Fibroblast of pulmonary artery (primary cell): ENCODE data around the gene TP73.

Experiments
- DNase-seq: peaks from one replicate; pipeline ENCODE4 v3.0.0-alpha.2; 2010; ENCODE audit warnings: low read depth
- H3K4me3 ChIP-seq: replicated peaks from 2 replicates; pipeline ENCODE4 v1.5.1; 2011; ENCODE audit warnings: low read depth, mild to moderate bottlenecking, control low read depth, low read length, moderate library complexity
- TF ChIP-seq, protein P1 (sequence below): IDR thresholded peaks from 2 replicates; pipeline ENCODE4 v1.5.1; 2011; ENCODE audit warnings: mild to moderate bottlenecking, control low read depth, low read length, inconsistent platforms; ENCODE audit errors: missing control alignments

TP73 gene

DNA sequence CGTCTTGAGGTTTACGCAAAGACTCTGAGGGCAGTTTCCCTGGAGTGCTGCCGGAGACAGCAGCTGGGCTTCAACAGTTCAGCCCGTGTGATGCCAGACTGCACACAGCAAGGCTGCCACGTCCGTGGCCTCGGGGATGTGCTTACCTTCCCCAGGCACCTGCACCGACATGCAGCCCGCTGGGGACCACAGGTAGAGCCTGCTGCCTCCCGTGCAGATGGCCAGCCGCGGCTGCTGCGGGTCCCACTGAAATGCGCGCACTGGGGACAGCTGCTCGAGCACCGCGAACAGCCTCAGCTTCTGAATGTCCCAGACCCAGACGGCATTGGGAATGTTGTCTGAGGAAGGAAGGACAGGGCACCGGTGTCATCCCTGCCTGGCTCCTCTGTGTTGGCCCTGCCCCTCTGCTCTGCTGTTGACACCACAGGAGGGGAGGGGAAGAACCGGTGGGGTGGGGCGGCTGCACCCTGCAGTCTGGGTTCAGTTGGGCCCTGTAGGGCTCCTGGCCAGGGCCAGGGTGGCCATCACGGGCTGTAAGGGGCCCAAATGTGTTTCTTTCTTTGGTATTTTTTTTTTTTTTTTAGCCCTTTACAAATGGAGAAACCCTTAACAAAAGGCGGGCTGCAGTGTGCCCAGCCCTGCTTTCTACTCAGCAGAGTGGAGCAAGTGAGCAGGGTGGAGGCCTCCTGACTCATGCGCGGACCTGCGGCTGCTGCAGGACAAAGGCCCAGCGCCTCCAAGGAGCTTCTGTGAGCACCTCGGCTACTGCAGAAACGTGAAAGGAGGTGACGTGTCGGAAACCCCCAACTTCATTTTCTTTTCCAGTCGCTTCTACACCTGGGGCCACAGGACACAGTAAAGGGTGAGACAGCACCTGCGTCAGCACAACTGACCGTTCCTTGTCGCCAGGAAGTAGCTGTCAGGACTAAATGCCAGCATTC, 20.7 kb upstream of the TP73 start:
- TF ChIP-seq, protein P1, sequence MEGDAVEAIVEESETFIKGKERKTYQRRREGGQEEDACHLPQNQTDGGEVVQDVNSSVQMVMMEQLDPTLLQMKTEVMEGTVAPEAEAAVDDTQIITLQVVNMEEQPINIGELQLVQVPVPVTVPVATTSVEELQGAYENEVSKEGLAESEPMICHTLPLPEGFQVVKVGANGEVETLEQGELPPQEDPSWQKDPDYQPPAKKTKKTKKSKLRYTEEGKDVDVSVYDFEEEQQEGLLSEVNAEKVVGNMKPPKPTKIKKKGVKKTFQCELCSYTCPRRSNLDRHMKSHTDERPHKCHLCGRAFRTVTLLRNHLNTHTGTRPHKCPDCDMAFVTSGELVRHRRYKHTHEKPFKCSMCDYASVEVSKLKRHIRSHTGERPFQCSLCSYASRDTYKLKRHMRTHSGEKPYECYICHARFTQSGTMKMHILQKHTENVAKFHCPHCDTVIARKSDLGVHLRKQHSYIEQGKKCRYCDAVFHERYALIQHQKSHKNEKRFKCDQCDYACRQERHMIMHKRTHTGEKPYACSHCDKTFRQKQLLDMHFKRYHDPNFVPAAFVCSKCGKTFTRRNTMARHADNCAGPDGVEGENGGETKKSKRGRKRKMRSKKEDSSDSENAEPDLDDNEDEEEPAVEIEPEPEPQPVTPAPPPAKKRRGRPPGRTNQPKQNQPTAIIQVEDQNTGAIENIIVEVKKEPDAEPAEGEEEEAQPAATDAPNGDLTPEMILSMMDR: no peak
- no peak overlapping the region for H3K4me3 ChIP-seq
- no peak for DNase-seq

- TF ChIP-seq, protein P1: no peak
- H3K4me3 ChIP-seq: no peak overlapping the region
- DNase-seq: no peak
Observed at GRCh38 chr1:3632298-3632697, 20.0 kb upstream of the TP73 start.

DNA sequence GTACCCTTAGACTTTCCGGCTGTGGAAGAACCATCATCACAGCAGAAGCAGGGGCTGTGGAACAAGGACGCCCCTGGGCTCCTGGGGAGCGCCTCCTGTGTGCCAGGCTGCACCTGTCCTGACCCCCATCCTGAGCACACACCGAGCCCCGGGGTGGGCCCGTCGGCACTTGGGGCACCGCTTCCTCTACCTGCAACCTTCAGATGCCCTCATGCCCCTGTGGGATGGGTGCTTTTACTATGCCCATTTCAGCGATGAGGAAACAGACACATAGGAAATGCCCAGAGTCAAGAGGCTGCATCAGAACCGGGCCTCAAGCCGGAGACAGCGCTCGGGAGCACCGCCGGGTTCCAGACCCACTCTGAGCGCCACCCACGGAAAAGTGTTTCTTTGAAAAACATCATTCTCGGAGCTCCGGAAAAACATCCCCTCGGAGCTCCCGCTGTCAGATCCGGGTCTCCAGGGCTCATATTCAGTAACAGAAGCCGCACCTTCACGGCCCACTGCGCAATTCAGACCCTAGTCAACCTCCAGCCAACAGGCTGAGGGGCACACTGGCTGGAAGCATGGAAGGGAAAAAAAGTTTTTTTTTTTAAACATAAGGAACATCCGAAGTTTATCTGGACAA, 19.5 kb upstream of the TP73 start:
- DNase-seq: no peak
- TF ChIP-seq, protein P1: no peak

DNA sequence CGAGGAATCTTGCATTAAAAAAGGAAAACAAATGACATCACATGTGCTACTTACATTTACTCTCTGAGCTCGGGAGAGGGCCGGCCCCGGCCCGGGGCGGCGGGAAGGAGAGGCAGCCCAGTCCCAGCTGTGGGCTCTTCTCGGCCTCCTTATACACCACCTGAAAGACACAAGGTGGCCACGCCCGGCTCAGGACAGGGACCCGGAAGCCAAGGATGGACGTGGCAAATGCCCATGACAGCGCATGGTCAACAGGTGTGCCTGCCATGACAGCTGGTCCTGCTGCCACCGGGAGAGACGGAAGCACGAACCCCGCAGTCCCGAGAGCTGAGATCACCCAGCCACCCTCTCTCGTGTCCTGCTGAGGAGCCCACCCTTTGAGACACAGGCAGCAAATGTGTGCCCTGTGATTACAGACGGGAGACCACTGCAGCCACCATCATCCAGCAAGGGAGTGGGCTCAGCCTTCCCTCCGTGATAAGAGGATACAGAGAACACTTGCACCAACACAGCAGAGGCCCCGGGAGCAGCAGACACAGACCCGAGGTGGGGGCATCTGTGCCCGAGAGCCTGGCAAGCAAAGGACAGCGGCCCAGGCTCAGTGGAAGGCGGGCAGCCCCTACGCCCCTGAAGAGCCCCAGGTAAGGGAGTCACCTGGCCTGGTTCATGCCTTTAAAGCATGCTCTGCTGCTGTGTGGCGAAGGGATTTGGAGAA, 18.8 kb upstream of the TP73 start:
- no peak for DNase-seq
- TF ChIP-seq, protein P1: no peak

More for the DNA sequence above, 19.5 kb upstream of the TP73 start:
- H3K4me3 ChIP-seq: no peak overlapping the region

GRCh38 chr1:3634059-3634800, 18.1 kb upstream of the TP73 start:
- H3K4me3 ChIP-seq: no peak overlapping the region
- no peak for DNase-seq
- TF ChIP-seq, protein P1: no peak

More for the DNA sequence above, 18.8 kb upstream of the TP73 start:
- no peak overlapping the region for H3K4me3 ChIP-seq

DNA sequence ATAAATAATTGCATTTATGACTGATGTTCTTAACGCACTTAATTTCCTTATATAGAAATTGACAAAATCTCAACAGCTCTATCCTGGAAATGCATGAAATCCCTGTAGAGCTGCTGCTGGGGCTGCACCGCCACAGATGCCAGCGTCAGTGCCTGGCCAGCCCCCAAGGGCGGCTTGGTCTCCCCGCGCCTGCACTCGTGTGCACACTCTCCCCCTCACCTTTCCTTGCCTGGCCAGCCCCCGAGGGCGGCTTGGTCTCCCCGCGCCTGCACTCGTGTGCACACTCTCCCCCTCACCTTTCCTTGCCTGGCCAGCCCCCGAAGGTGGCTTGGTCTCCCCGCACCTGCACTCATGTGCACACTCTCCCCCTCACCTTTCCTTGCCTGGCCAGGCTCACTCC, 16.2 kb upstream of the TP73 start:
- DNase-seq: no peak
- TF ChIP-seq, protein P1: no peak
- no peak overlapping the region for H3K4me3 ChIP-seq
